IMR-90 (cell line): ENCODE measurements around the gene SH2D4B. TPM values are rescaled to one million over a fixed set of nuclear protein-coding genes. Genes with fewer than 3 reads are reported as not detected.

Experiments
- ATAC-seq: fragments of 200-7000 bp; cut with Tn5 transposase; 2 replicates; pipeline ENCODE4 v1.9.1; 2020; ENCODE audit warnings: low read depth, mild to moderate bottlenecking, moderate library complexity
- BruUV-seq: library from RNA; stranded (reverse); fragments of 400-500 nt; replicated peaks from 2 replicates; lab custom pipeline; 2021; lab: Mats Ljungman, UMichigan
- CTCF ChIA-PET: fragments of 300-600 bp; formaldehyde crosslinking; extraction: SDS; loops from one replicate; lab custom pipeline; 2021; ENCODE audit warnings: antibody characterized with exemption; lab: Yijun Ruan, JAX
- POLR2A ChIA-PET: fragments of 300-600 bp; sonication (Branson Sonifier 250); formaldehyde crosslinking; loops from one replicate; lab custom pipeline; 2022; ENCODE audit warnings: antibody characterized with exemption; ENCODE audit not compliant: unreplicated experiment; lab: Charles Lee
- DNase-seq: peaks from one replicate; pipeline ENCODE4 v3.0.0; 2013
- H2AFZ ChIP-seq: replicated peaks from 2 replicates; pipeline ENCODE3; 2013; ENCODE audit warnings: low read length, mild to moderate bottlenecking; ENCODE audit not compliant: poor library complexity
- H2AK5ac ChIP-seq: 2 replicates; pipeline ENCODE4 v1.6.1; 2013; ENCODE audit warnings: low read depth, low read length, inconsistent platforms
- H2AK9ac ChIP-seq: replicated peaks from 2 replicates; pipeline ENCODE3; 2013; ENCODE audit warnings: mild to moderate bottlenecking, low read depth, low read length, moderate library complexity; ENCODE audit not compliant: poor library complexity
- H2BK120ac ChIP-seq: 2 replicates; pipeline ENCODE4 v1.6.1; 2013; ENCODE audit warnings: low read depth, low read length, inconsistent platforms
- H2BK15ac ChIP-seq: 3 replicates; pipeline ENCODE4 v1.6.1; 2013; ENCODE audit warnings: low read depth, low read length, inconsistent platforms
- H2BK20ac ChIP-seq: 2 replicates; pipeline ENCODE4 v1.6.1; 2013; ENCODE audit warnings: low read depth, mild to moderate bottlenecking, inconsistent platforms, low read length, moderate library complexity
- H2BK5ac ChIP-seq: 2 replicates; pipeline ENCODE4 v1.6.1; 2013; ENCODE audit warnings: mild to moderate bottlenecking, low read depth, low read length, inconsistent platforms; ENCODE audit not compliant: poor library complexity, severe bottlenecking
- H3K14ac ChIP-seq: replicated peaks from 2 replicates; pipeline ENCODE4 v1.6.1; 2013; ENCODE audit warnings: low read depth, low read length, inconsistent platforms
- H3K18ac ChIP-seq: 2 replicates; pipeline ENCODE4 v1.6.1; 2013; ENCODE audit warnings: low read depth, low read length, control low read depth
- H3K23ac ChIP-seq: 2 replicates; pipeline ENCODE4 v1.6.1; 2013; ENCODE audit warnings: low read depth, low read length, inconsistent platforms
- H3K27ac ChIP-seq: 2 replicates; pipeline ENCODE4 v1.5.1; 2013; ENCODE audit warnings: mild to moderate bottlenecking, control low read depth, low read length; ENCODE audit not compliant: insufficient read depth
- H3K27me3 ChIP-seq: 2 replicates; pipeline ENCODE4 v1.6.1; 2013; ENCODE audit warnings: low read length; ENCODE audit not compliant: control insufficient read depth, insufficient read depth
- H3K36me3 ChIP-seq: 2 replicates; pipeline ENCODE4 v1.6.1; 2013; ENCODE audit warnings: low read length, mixed read lengths; ENCODE audit not compliant: control insufficient read depth, insufficient read depth
- H3K4ac ChIP-seq: 2 replicates; pipeline ENCODE4 v1.6.1; 2013; ENCODE audit warnings: low read depth, low read length, inconsistent platforms
- H3K4me1 ChIP-seq: 2 replicates; pipeline ENCODE4 v1.6.1; 2013; ENCODE audit warnings: low read length, mixed read lengths; ENCODE audit not compliant: control insufficient read depth, insufficient read depth
- H3K4me2 ChIP-seq: 2 replicates; pipeline ENCODE4 v1.6.1; 2013; ENCODE audit warnings: low read depth, mild to moderate bottlenecking, control low read depth, low read length, moderate library complexity
- H3K4me3 ChIP-seq: 2 replicates; pipeline ENCODE4 v1.5.1; 2013; ENCODE audit warnings: low read depth, mild to moderate bottlenecking, control low read depth, low read length, moderate library complexity; ENCODE audit not compliant: insufficient read depth
- H3K56ac ChIP-seq: 2 replicates; pipeline ENCODE4 v1.6.1; 2013; ENCODE audit warnings: low read length, inconsistent platforms; ENCODE audit not compliant: insufficient read depth; ENCODE audit errors: extremely low read depth
- H3K79me1 ChIP-seq, 2 experiments: 2 replicates each; pipeline ENCODE4 v1.6.1; 2013; ENCODE audit warnings: low read length in 2 of 2, inconsistent platforms in 1 of 2, low read depth in 1 of 2
- H3K9ac ChIP-seq: 2 replicates; pipeline ENCODE4 v1.6.1; 2013; ENCODE audit warnings: low read depth, low read length, control low read depth
- H3K9me1 ChIP-seq: 2 replicates; pipeline ENCODE4 v1.6.1; 2013; ENCODE audit warnings: low read length, inconsistent platforms; ENCODE audit not compliant: insufficient read depth
- H3K9me3 ChIP-seq: 2 replicates; pipeline ENCODE4 v1.6.1; 2013; ENCODE audit warnings: low read length; ENCODE audit not compliant: control insufficient read depth, insufficient read depth
- H4K20me1 ChIP-seq: 2 replicates; pipeline ENCODE4 v1.6.1; 2013; ENCODE audit warnings: low read length, inconsistent platforms; ENCODE audit not compliant: insufficient read depth
- H4K5ac ChIP-seq: 2 replicates; pipeline ENCODE4 v1.6.1; 2013; ENCODE audit warnings: mild to moderate bottlenecking, low read depth, low read length, control low read depth
- H4K8ac ChIP-seq, 2 experiments: 2 replicates each; pipeline ENCODE4 v1.6.1; 2013; ENCODE audit warnings: low read depth in 2 of 2, low read length in 2 of 2, control low read depth in 1 of 2, inconsistent platforms in 1 of 2
- H4K91ac ChIP-seq: 2 replicates; pipeline ENCODE4 v1.6.1; 2013; ENCODE audit warnings: low read depth, low read length, inconsistent platforms; ENCODE audit not compliant: insufficient read depth
- BHLHE40 ChIP-seq: fragments of 150-350 bp; IDR thresholded peaks from 2 replicates; pipeline ENCODE4 v1.6.1; 2016; ENCODE audit warnings: mild to moderate bottlenecking, low read depth, low read length
- CEBPB ChIP-seq: IDR thresholded peaks from 2 replicates; pipeline ENCODE4 v1.6.1; 2012; ENCODE audit warnings: low read depth, low read length, improper control_type of control experiment
- CTCF ChIP-seq: conservative IDR thresholded peaks from 2 replicates; pipeline ENCODE4 v1.5.1; 2012; ENCODE audit warnings: mild to moderate bottlenecking, low read depth, low read length, improper control_type of control experiment
- ELK1 ChIP-seq: fragments of 150-350 bp; IDR thresholded peaks from 2 replicates; pipeline ENCODE4 v1.6.1; 2016; ENCODE audit warnings: low read depth, mild to moderate bottlenecking, low read length, moderate library complexity, borderline replicate concordance
- MAZ ChIP-seq: IDR thresholded peaks from 2 replicates; pipeline ENCODE4 v1.6.1; 2012; ENCODE audit warnings: low read depth, mild to moderate bottlenecking, low read length, improper control_type of control experiment, moderate library complexity, borderline replicate concordance
- MXI1 ChIP-seq: IDR thresholded peaks from 2 replicates; pipeline ENCODE4 v1.6.1; 2012; ENCODE audit warnings: low read depth, mild to moderate bottlenecking, low read length, moderate library complexity, borderline replicate concordance
- NFE2L2 ChIP-seq: fragments of 150-350 bp; IDR thresholded peaks from 2 replicates; pipeline ENCODE4 v1.6.1; 2016; ENCODE audit warnings: low read depth, mild to moderate bottlenecking, low read length
- POLR2A ChIP-seq: IDR thresholded peaks from 2 replicates; pipeline ENCODE4 v1.6.1; 2012; ENCODE audit warnings: mild to moderate bottlenecking, low read depth, low read length
- RAD21 ChIP-seq: IDR thresholded peaks from 2 replicates; pipeline ENCODE4 v1.6.1; 2012; ENCODE audit warnings: low read length, improper control_type of control experiment
- RFX5 ChIP-seq: IDR thresholded peaks from 2 replicates; pipeline ENCODE4 v1.8.0; 2012; ENCODE audit warnings: low read depth, mild to moderate bottlenecking, low read length, moderate library complexity
- SMC3 ChIP-seq: fragments of 150-350 bp; IDR thresholded peaks from 2 replicates; pipeline ENCODE4 v1.6.1; 2016; ENCODE audit warnings: low read depth, mild to moderate bottlenecking, antibody characterized with exemption, low read length, moderate library complexity
- USF2 ChIP-seq: fragments of 150-350 bp; IDR thresholded peaks from 2 replicates; pipeline ENCODE4 v1.6.1; 2017; ENCODE audit warnings: mild to moderate bottlenecking, antibody characterized with exemption, low read length, low read depth
- WGBS, 2 experiments: methylation state at CpG; one replicate each; pipeline versions ENCODE4 v1.1.5 to v1.1.7; 2013; ENCODE audit warnings: missing lambda C conversion rate in 2 of 2; ENCODE audit not compliant: insufficient read length in 1 of 2; ENCODE audit errors: extremely low coverage in 2 of 2; 5-methylcytosine and 5-hydroxymethylcytosine counted together
- dilution Hi-C: fragments of 300-500 bp; cut with HindIII; formaldehyde crosslinking; loops from one replicate; pipeline ENCODE4 v1.14.3; 2018; ENCODE audit warnings: low sequenced_read_pairs; ENCODE audit not compliant: unreplicated experiment
- in situ Hi-C: fragments of 300-500 bp; cut with MboI; formaldehyde crosslinking; loops from 3 replicates; pipeline ENCODE4 v1.14.3; 2019; ENCODE audit warnings: low sequenced_read_pairs, inconsistent platforms, mixed read lengths
- intact Hi-C: fragments of 100-400 bp; cut with micrococcal nuclease; formaldehyde crosslinking; loops from 2 replicates; pipeline ENCODE4 v1.10.0; 2022
- polyA plus RNA-seq, 3 experiments: library from polyadenylated mRNA; depleted of rRNA; stranded (reverse); fragments of >200 nt; gene quantifications; 2 replicates each; pipeline ENCODE4 v1.2.3, GENCODE V29; 2012; ENCODE audit warnings: low replicate concordance in 1 of 3
- total RNA-seq: library from RNA; depleted of rRNA; stranded (reverse); fragments of >200 nt; gene quantifications from 2 replicates; pipeline ENCODE4 v1.2.3, GENCODE V29; 2012

SH2D4B gene
- total and polyA plus RNA-seq, 2 of the 4 experiments (the other 2 are of a cell fraction), result not detected

GRCh38 chr10:80658068-80658467 is 120.4 kb downstream of the SH2D4B start:
- no peak for TF ChIP-seq MXI1
- no peak for TF ChIP-seq CTCF
- no peak for TF ChIP-seq ELK1
- TF ChIP-seq USF2, result no peak
- no peak for TF ChIP-seq POLR2A
- TF ChIP-seq RFX5, result no peak
- no peak for TF ChIP-seq BHLHE40
- TF ChIP-seq MAZ, result no peak
- TF ChIP-seq NFE2L2, result no peak
- TF ChIP-seq CEBPB, result no peak
- TF ChIP-seq RAD21, result no peak
- TF ChIP-seq SMC3, result no peak
- Histone ChIP-seq H3K4ac (no peak overlapping the region), H3K9me3 (no peaks in the 10 kb centered on the region; the same call in 1 of the 2 replicates), H2AK5ac (no peak overlapping the region), H4K20me1 (no peaks in the 10 kb centered on the region), H4K5ac (no peak overlapping the region), H3K56ac (no peak overlapping the region), H3K27ac (no peak overlapping the region), H2BK5ac (peak overlapping the region; percentile 74), H2BK120ac (no peak overlapping the region), H3K27me3 (no peaks in the 10 kb centered on the region), H3K4me3 (no peak overlapping the region), H4K91ac (no peak overlapping the region), H3K14ac (no peak overlapping the region), H2BK15ac (no peak overlapping the region), H2BK20ac (no peak overlapping the region), H3K4me2 (no peak overlapping the region), H3K18ac (no peak overlapping the region), H4K8ac (no peak overlapping the region), H3K79me1 (no peaks in the 10 kb centered on the region), H3K9ac (no peak overlapping the region), H3K23ac (no peak overlapping the region), H3K9me1 (no peaks in the 10 kb centered on the region), H2AFZ (no peak overlapping the region), H3K36me3 (no peaks in the 10 kb centered on the region), H3K4me1 (no peaks in the 10 kb centered on the region), H2AK9ac (no peak overlapping the region)
- in situ Hi-C loops (no loop called here), dilution Hi-C loops (no loop called here), intact Hi-C loops (no loop called here)
- DNase-seq, result no peak
- 80% methylated on average over 1 of the region's 6 CpGs; no CpG with 5 or more reads in 1 of the 2 experiments for WGBS, 2 experiments
- no peak for ATAC-seq
- POLR2A ChIA-PET, result no interaction called here
- CTCF ChIA-PET, result no interaction called here
- no TSS peak for BruUV-seq
